Heart left ventricle (tissue), 13 donors: ENCODE measurements around the gene SCN4A.

Experiments used
- POLR2A ChIP-seq, 2 donors: fragments of 450-650 bp; IDR thresholded peaks; one replicate each; pipeline ENCODE4 v1.6.1; 2017; ENCODE audit warnings: antibody characterized with exemption in 2 of 2, mild to moderate bottlenecking in 2 of 2, moderate library complexity in 2 of 2
- TF ChIP-seq, protein P1 (sequence below), 12 donors: fragments of 200-600 bp; sonication (generic) in 4 of 12; IDR thresholded peaks; one replicate each; pipeline versions ENCODE4 v1.5.0 to v1.8.0; 2018 to 2022; ENCODE audit warnings: antibody characterized with exemption in 12 of 12, mild to moderate bottlenecking in 5 of 12
- donor health status: ischemic (EF 13 %, LVEDD 7.1; RV severe dilation, severe dysfunction).
- donor health status: DM: no; HTN: yes; CAD: no.
- donor health status: DM: no; HTN: no; CAD: no.
- donor health status: ischemic (EF 25% LVEDD 6.9; RV normal size, moderate dysfunction).
- donor health status: ischemic (EF 25% LVEDD 5.7; RV mildly dilated, moderate dysfunction).
- donor health status: ischemic (EF 35%, LVEDD 5.7; RV mildly dilated, moderate dysfunction).
- donor health status: nonischemic (EF 11% LVEDD 7.7; RV severe dilation, severe dysfunction).
- donor health status: DM: yes; HTN: yes; CAD: no.
- donor health status: PGD.
- donor health status: ischemic (EF 29% LVEDD 5.4; RV normal size, mild dysfunction).
- donor health status: nonischemic (EF 23%, LVEDD 6.1; RV moderate dilation, normal function).

DNA sequence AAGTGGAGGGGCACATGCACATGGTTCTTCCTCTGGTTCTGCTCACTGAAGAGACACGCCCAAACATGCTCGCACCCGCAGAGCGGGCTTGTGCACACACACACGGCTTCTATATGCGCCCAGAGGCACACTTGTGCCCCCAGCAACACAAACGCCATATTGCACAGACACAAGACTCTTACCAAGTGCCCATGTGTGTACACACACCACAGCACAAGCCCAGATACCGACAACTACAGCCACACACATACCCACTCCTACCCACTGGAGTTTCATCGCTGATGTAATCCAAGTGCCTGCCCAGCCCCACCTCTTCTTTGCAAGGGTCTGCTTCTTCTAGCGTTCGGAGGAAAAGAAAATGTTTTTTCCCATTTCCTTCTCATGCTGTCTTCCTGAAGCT is 18.9 kb upstream of the SCN4A start:
- TF ChIP-seq, protein P1, sequence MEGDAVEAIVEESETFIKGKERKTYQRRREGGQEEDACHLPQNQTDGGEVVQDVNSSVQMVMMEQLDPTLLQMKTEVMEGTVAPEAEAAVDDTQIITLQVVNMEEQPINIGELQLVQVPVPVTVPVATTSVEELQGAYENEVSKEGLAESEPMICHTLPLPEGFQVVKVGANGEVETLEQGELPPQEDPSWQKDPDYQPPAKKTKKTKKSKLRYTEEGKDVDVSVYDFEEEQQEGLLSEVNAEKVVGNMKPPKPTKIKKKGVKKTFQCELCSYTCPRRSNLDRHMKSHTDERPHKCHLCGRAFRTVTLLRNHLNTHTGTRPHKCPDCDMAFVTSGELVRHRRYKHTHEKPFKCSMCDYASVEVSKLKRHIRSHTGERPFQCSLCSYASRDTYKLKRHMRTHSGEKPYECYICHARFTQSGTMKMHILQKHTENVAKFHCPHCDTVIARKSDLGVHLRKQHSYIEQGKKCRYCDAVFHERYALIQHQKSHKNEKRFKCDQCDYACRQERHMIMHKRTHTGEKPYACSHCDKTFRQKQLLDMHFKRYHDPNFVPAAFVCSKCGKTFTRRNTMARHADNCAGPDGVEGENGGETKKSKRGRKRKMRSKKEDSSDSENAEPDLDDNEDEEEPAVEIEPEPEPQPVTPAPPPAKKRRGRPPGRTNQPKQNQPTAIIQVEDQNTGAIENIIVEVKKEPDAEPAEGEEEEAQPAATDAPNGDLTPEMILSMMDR (IDR thresholded peaks at IDR 0.05) = no peak
- no peak for TF ChIP-seq POLR2A (IDR thresholded peaks at IDR 0.05)
